HL-60/S4 treated with phorbol 12-myristate 13-acetate at 8.2 ng/mL for 4 days and 3 days (cell line): ENCODE results near the gene POLR2I.

ENCODE experiments used
- in situ Hi-C: fragments of 300-500 bp; cut with MboI; formaldehyde crosslinking; loops from 2 replicates; pipeline ENCODE4 v1.15.0; 2022; ENCODE audit warnings: low sequenced_read_pairs

The POLR2I gene

GRCh38 chr19:36064826-36065225 lies 49.8 kb downstream of the POLR2I start:
- in situ Hi-C loops: no loop called here
